ENCODE data around the gene CYFIP1. TPM values are rescaled to one million over a fixed set of nuclear protein-coding genes. Genes with fewer than 3 reads are reported as not detected.
A peak's percentile ranks its signal among the peaks of the same experiment; 100 is the strongest.

The CYFIP1 gene
- total and polyA plus RNA-seq, 10 of the 15 experiments (the other 5 are each of a cell fraction or from before 2014, with no cell fraction given), result 3.5 to 46.2 (median 28.3) TPM

DNA sequence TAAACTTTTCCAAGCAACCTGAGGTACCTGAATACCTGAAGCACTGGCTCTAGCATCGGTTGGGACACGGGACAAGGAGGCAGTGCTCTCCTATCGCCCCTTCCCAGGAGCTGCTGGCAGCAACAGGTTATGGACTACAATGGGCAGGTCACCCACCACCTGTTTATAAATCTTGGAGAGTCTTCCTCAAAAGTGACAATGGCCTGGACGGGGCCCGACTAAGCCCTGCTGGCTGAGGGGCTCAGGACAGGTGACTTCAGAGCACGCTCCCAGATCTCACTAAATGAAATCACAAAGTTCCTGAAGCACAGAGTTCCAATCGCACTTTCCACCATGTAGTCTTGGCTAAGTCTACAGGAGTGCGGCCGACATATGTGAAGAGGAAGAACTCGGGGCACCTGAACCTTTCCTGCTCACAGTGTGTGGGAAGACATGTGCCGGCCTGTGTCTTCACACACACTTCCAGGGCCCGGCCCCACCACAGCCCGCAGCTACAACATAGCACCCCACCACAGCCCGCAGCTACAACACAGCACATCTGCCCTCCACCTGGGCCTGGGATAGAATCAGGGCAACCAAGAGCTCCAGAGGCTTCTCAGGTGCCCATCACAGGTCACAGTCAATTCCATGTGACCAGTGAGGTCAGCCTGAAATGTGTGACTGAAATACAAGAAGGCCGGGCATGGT is 12.9 kb downstream of the CYFIP1 start:
- Histone ChIP-seq H3K4me3 (no peak overlapping the region), H3K36me3 (ENCODE audit: control insufficient read depth in 2 of 2, insufficient read depth in 2 of 2, low read length in 1 of 2) (peaks cover 0 to 3% of the 10 kb centered on the region in 2 experiments; a peak in 2 of 4 replicates), H3K9me3 (replicated peaks; ENCODE audit: control insufficient read depth, insufficient read depth, low read length) (no peaks in the 10 kb centered on the region; the same call in 1 of the 3 replicates), H3K27me3 (replicated peaks in 1 of 2; ENCODE audit: control insufficient read depth in 2 of 2, insufficient read depth in 2 of 2, low read length in 1 of 2) (no peaks in the 10 kb centered on the region), H3K4me2 (ENCODE audit: control insufficient read depth, insufficient read depth) (no peak overlapping the region), H3K79me2 (ENCODE audit: control insufficient read depth, insufficient read depth, low read length) (peaks cover 31% of the 10 kb centered on the region), H4K20me1 (ENCODE audit: control insufficient read depth, insufficient read depth) (no peaks in the 10 kb centered on the region), H3K27ac (ENCODE audit: control insufficient read depth, insufficient read depth) (0 out of 2 replicates have a peak overlapping the region, but pooled peaks have one; percentile 18), H2AFZ (ENCODE audit: control insufficient read depth, low read depth, low read length) (no peak overlapping the region), H3K9ac (ENCODE audit: control insufficient read depth, insufficient read depth, low read length) (no peak overlapping the region), H3K4me1 (ENCODE audit: control insufficient read depth, insufficient read depth, low read length) (peaks cover 5% of the 10 kb centered on the region; the same call in 1 of the 2 replicates)
- SMC1A ChIA-PET (ENCODE audit: uncharacterized antibody, unreplicated experiment), result no interaction called here
- DNase-seq (ENCODE audit: low read depth, low spot score) (no peak), ATAC-seq (no peak), FAIRE-seq (no peak)
- 95% methylated on average over 15 of the region's 15 CpGs for WGBS (ENCODE audit: insufficient coverage, insufficient replicate concordance, low lambda C conversion rate, missing lambda C conversion rate)
- BruUV-seq (replicated peaks), result no TSS peak
- in situ Hi-C loops (cut with MboI) (no loop called here), intact Hi-C loops (cut with micrococcal nuclease; ENCODE audit: unreplicated experiment) (no loop called here)
- POLR2A ChIA-PET, result interaction anchor here (0.5 kb wide), 1 partner anchor 10 kb away, joined by 4 read pairs; no protein-coding TSS in a partner anchor
- CTCF ChIA-PET, result no interaction called here
- RAD21 ChIA-PET (ENCODE audit: unreplicated experiment), result interaction anchor here (0.5 kb wide), 1 partner anchor 61 kb away, joined by 3 read pairs; no protein-coding TSS in a partner anchor
- TF ChIP-seq TCF3 (IDR thresholded peaks at IDR 0.05; ENCODE audit: borderline replicate concordance, insufficient read depth, low read depth, low read length) (no peak), POLR2AphosphoS5 (IDR thresholded peaks at IDR 0.05; ENCODE audit: low read length) (no peak), KDM1A (IDR thresholded peaks at IDR 0.05; ENCODE audit: borderline replicate concordance) (no peak), DPF2 (IDR thresholded peaks at IDR 0.05) (no peak), SUZ12 (IDR thresholded peaks at IDR 0.05; ENCODE audit: unreplicated experiment) (no peak)

DNA sequence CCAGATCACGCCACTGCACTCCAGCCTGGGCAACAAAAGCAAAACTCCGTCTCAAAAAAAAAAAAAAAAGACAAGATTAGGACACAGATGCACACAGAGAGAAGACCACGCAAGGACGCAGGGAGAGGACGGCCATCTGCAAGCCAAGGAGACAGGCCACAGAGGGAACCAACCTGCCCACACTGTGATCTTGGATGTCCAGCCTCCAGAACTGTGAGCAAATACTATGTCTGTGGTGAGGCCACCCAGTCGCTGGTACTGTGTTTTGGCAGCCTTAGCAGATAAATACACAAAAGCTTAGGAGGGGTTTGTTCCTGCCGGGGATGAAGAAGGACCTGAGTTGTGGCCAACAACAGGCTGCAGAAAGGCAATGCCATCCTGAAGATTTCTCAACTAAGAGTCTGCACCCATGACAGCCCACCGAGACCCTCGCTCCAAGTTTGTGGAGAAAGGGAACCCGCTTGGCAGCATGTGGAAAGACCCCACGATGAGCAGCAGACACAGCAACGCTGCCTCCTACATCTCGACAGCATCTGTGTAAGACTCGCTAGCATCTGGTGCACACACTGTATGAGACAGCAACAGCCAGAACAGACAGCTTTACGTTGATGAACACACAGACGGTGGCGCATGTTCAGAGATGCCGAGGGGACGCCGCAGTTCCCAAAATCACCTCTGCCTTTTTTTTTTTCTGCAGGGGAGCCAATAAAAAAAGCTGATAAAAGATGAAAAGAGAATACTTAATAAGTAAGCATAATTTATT is 13.7 kb downstream of the CYFIP1 start:
- Histone ChIP-seq H3K79me2 (ENCODE audit: control insufficient read depth, insufficient read depth, low read length) (peaks cover 31% of the 10 kb centered on the region), H3K27me3 (replicated peaks in 1 of 2; ENCODE audit: control insufficient read depth in 2 of 2, insufficient read depth in 2 of 2, low read length in 1 of 2) (no peaks in the 10 kb centered on the region), H3K4me3 (no peak overlapping the region), H2AFZ (ENCODE audit: control insufficient read depth, low read depth, low read length) (no peak overlapping the region), H3K9ac (ENCODE audit: control insufficient read depth, insufficient read depth, low read length) (no peak overlapping the region), H3K4me1 (ENCODE audit: control insufficient read depth, insufficient read depth, low read length) (peaks cover 5% of the 10 kb centered on the region; the same call in 1 of the 2 replicates), H3K36me3 (ENCODE audit: control insufficient read depth in 2 of 2, insufficient read depth in 2 of 2, low read length in 1 of 2) (peaks cover 0 to 3% of the 10 kb centered on the region in 2 experiments; a peak in 2 of 4 replicates), H4K20me1 (ENCODE audit: control insufficient read depth, insufficient read depth) (no peaks in the 10 kb centered on the region), H3K27ac (ENCODE audit: control insufficient read depth, insufficient read depth) (no peak overlapping the region), H3K4me2 (ENCODE audit: control insufficient read depth, insufficient read depth) (no peak overlapping the region), H3K9me3 (replicated peaks; ENCODE audit: control insufficient read depth, insufficient read depth, low read length) (no peaks in the 10 kb centered on the region; the same call in 1 of the 3 replicates)
- FAIRE-seq (no peak), ATAC-seq (no peak), DNase-seq (ENCODE audit: low read depth, low spot score) (no peak)
- no TSS peak for BruUV-seq (replicated peaks)
- 96% methylated on average over 19 of the region's 20 CpGs for WGBS (ENCODE audit: insufficient coverage, insufficient replicate concordance, low lambda C conversion rate, missing lambda C conversion rate)
- SMC1A ChIA-PET (ENCODE audit: uncharacterized antibody, unreplicated experiment), result no interaction called here
- in situ Hi-C loops (cut with MboI) (no loop called here), intact Hi-C loops (cut with micrococcal nuclease; ENCODE audit: unreplicated experiment) (no loop called here)
- POLR2A ChIA-PET, result no interaction called here
- CTCF ChIA-PET, result no interaction called here
- RAD21 ChIA-PET (ENCODE audit: unreplicated experiment), result interaction anchor here (0.5 kb wide), 1 partner anchor 61 kb away, joined by 3 read pairs; no protein-coding TSS in a partner anchor
- TF ChIP-seq, protein P1, sequence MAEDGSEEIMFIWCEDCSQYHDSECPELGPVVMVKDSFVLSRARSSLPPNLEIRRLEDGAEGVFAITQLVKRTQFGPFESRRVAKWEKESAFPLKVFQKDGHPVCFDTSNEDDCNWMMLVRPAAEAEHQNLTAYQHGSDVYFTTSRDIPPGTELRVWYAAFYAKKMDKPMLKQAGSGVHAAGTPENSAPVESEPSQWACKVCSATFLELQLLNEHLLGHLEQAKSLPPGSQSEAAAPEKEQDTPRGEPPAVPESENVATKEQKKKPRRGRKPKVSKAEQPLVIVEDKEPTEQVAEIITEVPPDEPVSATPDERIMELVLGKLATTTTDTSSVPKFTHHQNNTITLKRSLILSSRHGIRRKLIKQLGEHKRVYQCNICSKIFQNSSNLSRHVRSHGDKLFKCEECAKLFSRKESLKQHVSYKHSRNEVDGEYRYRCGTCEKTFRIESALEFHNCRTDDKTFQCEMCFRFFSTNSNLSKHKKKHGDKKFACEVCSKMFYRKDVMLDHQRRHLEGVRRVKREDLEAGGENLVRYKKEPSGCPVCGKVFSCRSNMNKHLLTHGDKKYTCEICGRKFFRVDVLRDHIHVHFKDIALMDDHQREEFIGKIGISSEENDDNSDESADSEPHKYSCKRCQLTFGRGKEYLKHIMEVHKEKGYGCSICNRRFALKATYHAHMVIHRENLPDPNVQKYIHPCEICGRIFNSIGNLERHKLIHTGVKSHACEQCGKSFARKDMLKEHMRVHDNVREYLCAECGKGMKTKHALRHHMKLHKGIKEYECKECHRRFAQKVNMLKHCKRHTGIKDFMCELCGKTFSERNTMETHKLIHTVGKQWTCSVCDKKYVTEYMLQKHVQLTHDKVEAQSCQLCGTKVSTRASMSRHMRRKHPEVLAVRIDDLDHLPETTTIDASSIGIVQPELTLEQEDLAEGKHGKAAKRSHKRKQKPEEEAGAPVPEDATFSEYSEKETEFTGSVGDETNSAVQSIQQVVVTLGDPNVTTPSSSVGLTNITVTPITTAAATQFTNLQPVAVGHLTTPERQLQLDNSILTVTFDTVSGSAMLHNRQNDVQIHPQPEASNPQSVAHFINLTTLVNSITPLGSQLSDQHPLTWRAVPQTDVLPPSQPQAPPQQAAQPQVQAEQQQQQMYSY (CRISPR knock-in tag; IDR thresholded peaks at IDR 0.05), result no peak
- TF ChIP-seq, protein P2, sequence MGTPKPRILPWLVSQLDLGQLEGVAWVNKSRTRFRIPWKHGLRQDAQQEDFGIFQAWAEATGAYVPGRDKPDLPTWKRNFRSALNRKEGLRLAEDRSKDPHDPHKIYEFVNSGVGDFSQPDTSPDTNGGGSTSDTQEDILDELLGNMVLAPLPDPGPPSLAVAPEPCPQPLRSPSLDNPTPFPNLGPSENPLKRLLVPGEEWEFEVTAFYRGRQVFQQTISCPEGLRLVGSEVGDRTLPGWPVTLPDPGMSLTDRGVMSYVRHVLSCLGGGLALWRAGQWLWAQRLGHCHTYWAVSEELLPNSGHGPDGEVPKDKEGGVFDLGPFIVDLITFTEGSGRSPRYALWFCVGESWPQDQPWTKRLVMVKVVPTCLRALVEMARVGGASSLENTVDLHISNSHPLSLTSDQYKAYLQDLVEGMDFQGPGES (IDR thresholded peaks at IDR 0.05), result no peak
- TF ChIP-seq CEBPB (IDR thresholded peaks at IDR 0.05; ENCODE audit: borderline replicate concordance in 1 of 2, low read depth in 2 of 2, low read length in 2 of 2) (no peak), PML (IDR thresholded peaks at IDR 0.05; ENCODE audit: low read length) (no peak), MEF2B (IDR thresholded peaks at IDR 0.05; ENCODE audit: partially characterized antibody, poor library complexity, severe bottlenecking) (no peak), TCF12 (IDR thresholded peaks at IDR 0.05; ENCODE audit: low read depth, low read length) (no peak)

All from GM12878 (cell line).